ENCODE measurements around the gene AFAP1. TPM values are rescaled to one million over a fixed set of nuclear protein-coding genes. Genes with fewer than 3 reads are reported as not detected.

AFAP1 gene
- total and polyA plus RNA-seq, 2 of the 8 experiments (the other 6 are each of a cell fraction or from before 2014, with no cell fraction given), result 3.6 to 18.2 TPM

- Histone ChIP-seq H3K9me3 (ENCODE audit: insufficient read depth in 2 of 2, low read depth in 1 of 2, low read length in 1 of 2) (no peaks in the 10 kb centered on the region), H2BK15ac (ENCODE audit: low read length) (no peak overlapping the region), H3K4ac (replicated peaks; ENCODE audit: insufficient read length, low read depth, low read length) (no peak overlapping the region), H3K18ac (ENCODE audit: extremely low read depth, low read length) (no peak overlapping the region), H4K91ac (replicated peaks; ENCODE audit: insufficient read length, low read length) (no peak overlapping the region), H2BK5ac (ENCODE audit: low read depth, low read length) (no peak overlapping the region), H3K23me2 (ENCODE audit: low read depth, low read length) (peaks cover 1% of the 10 kb centered on the region; the same call in 1 of the 2 replicates), H3K4me1 (replicated peaks in 1 of 4; ENCODE audit: control insufficient read depth in 3 of 4, insufficient read depth in 4 of 4, low read length in 3 of 4) (peaks cover 4 to 15% (median 10%) of the 10 kb centered on the region in 4 experiments; a peak in 6 of 7 replicates), H3K79me1 (ENCODE audit: low read depth, low read length) (no peaks in the 10 kb centered on the region), H2AK5ac (ENCODE audit: low read depth, low read length) (no peak overlapping the region), H3K27ac (ENCODE audit: low read depth, low read length) (no peak overlapping the region), H3K36me3 (ENCODE audit: control insufficient read depth in 2 of 4, insufficient read depth in 4 of 4, low read length in 3 of 4) (no peaks in the 10 kb centered on the region), H4K20me1 (replicated peaks in 1 of 2; ENCODE audit: control insufficient read depth in 1 of 2, insufficient read depth in 2 of 2, low read length in 2 of 2) (no peaks in the 10 kb centered on the region), H2BK120ac (replicated peaks; ENCODE audit: low read depth, low read length) (no peak overlapping the region), H3K56ac (replicated peaks; ENCODE audit: insufficient read length, low read depth, low read length) (no peak overlapping the region), H2AFZ (ENCODE audit: low read length) (no peak overlapping the region), H3K27me3 (replicated peaks in 1 of 4; ENCODE audit: control insufficient read depth in 3 of 4, extremely low read depth in 1 of 4, insufficient read depth in 3 of 4, low read length in 3 of 4) (no peaks in the 10 kb centered on the region), H3K4me2 (ENCODE audit: insufficient read depth in 1 of 2, low read depth in 2 of 2, low read length in 2 of 2) (no peak overlapping the region), H3K23ac (ENCODE audit: insufficient read length) (no peak overlapping the region), H3K9ac (replicated peaks in 1 of 4; ENCODE audit: extremely low read depth in 1 of 4, low read depth in 3 of 4, low read length in 3 of 4) (no peak overlapping the region), H3K14ac (ENCODE audit: insufficient read length) (no peak overlapping the region), H2BK12ac (ENCODE audit: low read depth, low read length) (no peak overlapping the region), H4K5ac (ENCODE audit: insufficient read length, low read depth, low read length) (no peak overlapping the region), H3K4me3 (ENCODE audit: extremely low read depth in 1 of 4, insufficient read depth in 2 of 4, low read depth in 3 of 4, low read length in 4 of 4) (no peak overlapping the region), H3K79me2 (ENCODE audit: control insufficient read depth in 1 of 2, insufficient read depth in 2 of 2, low read length in 2 of 2) (no peaks in the 10 kb centered on the region), H2BK20ac (ENCODE audit: low read length) (no peak overlapping the region), H4K8ac (ENCODE audit: extremely low read depth, insufficient read depth, low read length) (no peak overlapping the region)
- POLR2A ChIA-PET (ENCODE audit: partially characterized antibody), result no interaction called here
- CTCF ChIA-PET (ENCODE audit: partially characterized antibody), result interaction anchor here (1.1 to 1.9 kb wide), 8 partner anchors 13 to 243 kb away, joined by 3 to 5 read pairs (median 4); no protein-coding TSS in a partner anchor
- DNase-seq (ENCODE audit: low read depth in 1 of 2, low spot score in 2 of 2), result no peak
- FAIRE-seq, result no peak
- 94% methylated on average over 5 of the region's 5 CpGs; no CpG with 5 or more reads in 1 of the 2 experiments for WGBS, 2 experiments (ENCODE audit: extremely low coverage in 1 of 2, insufficient coverage in 1 of 2, insufficient read length in 1 of 2, insufficient replicate concordance in 2 of 2, low coverage in 1 of 2, low lambda C conversion rate in 2 of 2, missing lambda C conversion rate in 1 of 2)
- TF ChIP-seq RAD21 (IDR thresholded peaks at IDR 0.05 in 1 of 2, conservative IDR thresholded peaks at IDR 0.05 in 1 of 2; ENCODE audit: low read depth in 2 of 2, low read length in 2 of 2) (no peak), SRF (IDR thresholded peaks at IDR 0.05; ENCODE audit: low read depth, low read length) (no peak), TEAD4 (IDR thresholded peaks at IDR 0.05; ENCODE audit: low read depth, low read length) (no peak), KDM1A (IDR thresholded peaks at IDR 0.05; ENCODE audit: borderline replicate concordance, low read length) (no peak), RBBP5 (IDR thresholded peaks at IDR 0.05; ENCODE audit: borderline replicate concordance, low read depth, low read length) (no peak), RNF2 (IDR thresholded peaks at IDR 0.05; ENCODE audit: borderline replicate concordance, low read depth, low read length, missing control alignments, poor library complexity, severe bottlenecking) (no peak), TCF12 (IDR thresholded peaks at IDR 0.05; ENCODE audit: low read depth, low read length) (no peak), KDM4A (IDR thresholded peaks at IDR 0.05; ENCODE audit: low read depth, low read length, severe bottlenecking) (no peak), ATF2 (IDR thresholded peaks at IDR 0.05; ENCODE audit: low read length) (no peak)
Observed at GRCh38 chr4:7944599-7945220, 5.0 kb upstream of the AFAP1 start.

Data from H1 (cell line).